Measurements from ENCODE around the gene MAP3K13. TPM values are rescaled to one million over a fixed set of nuclear protein-coding genes. Genes with fewer than 3 reads are reported as not detected.
"Not testable (repeated sequence)": the region's sequence is repeated elsewhere in the genome, so short reads cannot be mapped to it uniquely, and the experiment has no call there.

MAP3K13 gene
- total RNA-seq, 4 donors from 2014 or later, result 8.4 to 18.0 (median 13.6) TPM

DNA sequence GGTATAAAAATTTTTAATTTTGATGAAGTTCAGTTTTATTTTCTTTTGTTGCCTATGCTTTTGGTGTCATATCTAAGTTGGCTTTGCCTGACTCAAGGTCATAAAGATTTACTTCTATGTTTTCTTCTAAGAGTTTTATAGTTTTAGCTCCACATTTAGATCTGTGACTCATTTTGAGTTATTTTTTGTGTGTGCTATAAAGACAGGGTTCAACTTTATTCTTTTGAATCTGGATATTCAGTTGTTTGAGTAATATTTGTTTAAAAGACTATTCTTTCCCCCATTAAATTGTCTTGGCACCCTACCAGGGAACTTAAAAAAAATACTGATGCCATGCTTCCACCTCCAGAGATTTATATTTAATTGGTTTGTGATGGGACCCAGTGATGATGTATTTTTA lies 4.0 kb downstream of the MAP3K13 start:
- H3K4me1 ChIP-seq, result peaks cover 0 to 24% (median 6%) of the 10 kb centered on the region in 4 donors
- TF ChIP-seq POLR2A (IDR thresholded peaks at IDR 0.05) (no peak), EP300 (IDR thresholded peaks at IDR 0.05) (no peak)
- TF ChIP-seq, protein P1, sequence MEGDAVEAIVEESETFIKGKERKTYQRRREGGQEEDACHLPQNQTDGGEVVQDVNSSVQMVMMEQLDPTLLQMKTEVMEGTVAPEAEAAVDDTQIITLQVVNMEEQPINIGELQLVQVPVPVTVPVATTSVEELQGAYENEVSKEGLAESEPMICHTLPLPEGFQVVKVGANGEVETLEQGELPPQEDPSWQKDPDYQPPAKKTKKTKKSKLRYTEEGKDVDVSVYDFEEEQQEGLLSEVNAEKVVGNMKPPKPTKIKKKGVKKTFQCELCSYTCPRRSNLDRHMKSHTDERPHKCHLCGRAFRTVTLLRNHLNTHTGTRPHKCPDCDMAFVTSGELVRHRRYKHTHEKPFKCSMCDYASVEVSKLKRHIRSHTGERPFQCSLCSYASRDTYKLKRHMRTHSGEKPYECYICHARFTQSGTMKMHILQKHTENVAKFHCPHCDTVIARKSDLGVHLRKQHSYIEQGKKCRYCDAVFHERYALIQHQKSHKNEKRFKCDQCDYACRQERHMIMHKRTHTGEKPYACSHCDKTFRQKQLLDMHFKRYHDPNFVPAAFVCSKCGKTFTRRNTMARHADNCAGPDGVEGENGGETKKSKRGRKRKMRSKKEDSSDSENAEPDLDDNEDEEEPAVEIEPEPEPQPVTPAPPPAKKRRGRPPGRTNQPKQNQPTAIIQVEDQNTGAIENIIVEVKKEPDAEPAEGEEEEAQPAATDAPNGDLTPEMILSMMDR (IDR thresholded peaks at IDR 0.05), result no peak
- H3K36me3 ChIP-seq, result no peaks in the 10 kb centered on the region

DNA sequence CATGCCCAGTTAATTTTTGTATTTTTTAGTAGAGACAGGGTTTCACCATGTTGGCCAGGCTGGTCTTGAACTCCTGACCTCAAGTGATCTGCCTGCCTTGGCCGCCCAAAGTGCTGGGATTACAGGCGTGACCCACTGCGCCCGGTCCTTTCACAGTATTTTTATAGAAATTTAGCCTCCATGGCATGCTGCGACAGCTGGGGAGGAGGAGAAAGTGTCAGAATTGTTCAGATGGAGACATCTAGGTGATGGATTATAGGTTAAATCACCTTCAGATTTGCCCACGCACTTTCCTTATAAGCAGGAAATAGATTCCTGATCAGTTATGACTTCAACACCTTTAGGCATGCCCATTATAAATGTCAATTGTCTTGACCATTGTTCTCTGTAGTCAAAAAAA lies 7.4 kb downstream of the MAP3K13 start:
- DNase-seq (ENCODE audit: low spot score in 2 of 2); H3K4me1 ChIP-seq; H3K9me3 ChIP-seq; H3K36me3 ChIP-seq; H3K27me3 ChIP-seq; H3K4me3 ChIP-seq; H3K27ac ChIP-seq: not testable (repeated sequence)
- 76 to 87% methylated on average over 6 of the region's 6 CpGs for WGBS, 2 donors

More for the DNA sequence above, 4.0 kb downstream of the MAP3K13 start:
- no peak overlapping the region for H3K4me3 ChIP-seq
- H3K9me3 ChIP-seq, result no peaks in the 10 kb centered on the region
- no peaks in the 10 kb centered on the region for H3K27me3 ChIP-seq
- DNase-seq (ENCODE audit: low spot score in 2 of 2), result no peak
- no peak overlapping the region for H3K27ac ChIP-seq

DNA sequence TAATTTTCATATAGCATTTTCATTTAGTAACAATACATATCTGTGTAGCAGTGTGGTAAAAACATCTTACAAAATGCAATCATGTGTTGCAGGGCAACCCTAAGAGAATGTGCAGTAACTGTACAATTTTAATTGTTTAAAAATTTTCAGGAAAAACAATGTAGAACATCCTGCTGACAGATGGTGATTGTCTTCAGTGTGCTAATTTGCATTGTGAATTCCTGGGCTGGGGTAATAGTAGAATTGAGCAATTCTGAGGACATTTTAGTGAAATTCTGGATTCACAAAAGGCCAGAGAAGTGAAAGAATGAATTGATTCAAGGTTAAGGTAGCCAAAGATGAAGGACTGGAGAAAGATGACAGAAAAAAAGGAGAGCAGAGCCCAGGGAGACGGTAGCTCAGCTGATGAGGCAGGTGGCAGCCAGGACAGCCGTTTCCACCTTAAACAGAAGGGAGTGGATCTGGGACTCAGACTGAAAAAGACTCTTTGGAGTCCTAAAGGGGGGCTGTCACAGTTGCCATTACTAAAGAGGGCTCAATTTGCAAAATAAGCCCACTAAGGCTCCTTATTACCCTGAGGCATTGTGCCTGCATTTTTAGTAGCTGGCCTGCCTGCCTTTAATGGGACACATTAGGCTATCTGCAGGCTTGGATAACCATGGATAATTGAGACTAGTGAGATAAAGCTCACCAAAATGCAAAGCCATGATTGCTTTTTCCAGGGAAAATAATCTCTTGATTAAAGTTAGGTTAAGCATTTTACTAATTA lies 8.6 kb downstream of the MAP3K13 start:
- WGBS, 2 donors, result 38 to 53% methylated on average over 1 to 2 of the region's 2 CpGs
- TF ChIP-seq EP300 (IDR thresholded peaks at IDR 0.05) (no peak), POLR2A (IDR thresholded peaks at IDR 0.05) (no peak)
- TF ChIP-seq, protein P1 (IDR thresholded peaks at IDR 0.05), result no peak
- no peaks in the 10 kb centered on the region for H3K9me3 ChIP-seq

DNA sequence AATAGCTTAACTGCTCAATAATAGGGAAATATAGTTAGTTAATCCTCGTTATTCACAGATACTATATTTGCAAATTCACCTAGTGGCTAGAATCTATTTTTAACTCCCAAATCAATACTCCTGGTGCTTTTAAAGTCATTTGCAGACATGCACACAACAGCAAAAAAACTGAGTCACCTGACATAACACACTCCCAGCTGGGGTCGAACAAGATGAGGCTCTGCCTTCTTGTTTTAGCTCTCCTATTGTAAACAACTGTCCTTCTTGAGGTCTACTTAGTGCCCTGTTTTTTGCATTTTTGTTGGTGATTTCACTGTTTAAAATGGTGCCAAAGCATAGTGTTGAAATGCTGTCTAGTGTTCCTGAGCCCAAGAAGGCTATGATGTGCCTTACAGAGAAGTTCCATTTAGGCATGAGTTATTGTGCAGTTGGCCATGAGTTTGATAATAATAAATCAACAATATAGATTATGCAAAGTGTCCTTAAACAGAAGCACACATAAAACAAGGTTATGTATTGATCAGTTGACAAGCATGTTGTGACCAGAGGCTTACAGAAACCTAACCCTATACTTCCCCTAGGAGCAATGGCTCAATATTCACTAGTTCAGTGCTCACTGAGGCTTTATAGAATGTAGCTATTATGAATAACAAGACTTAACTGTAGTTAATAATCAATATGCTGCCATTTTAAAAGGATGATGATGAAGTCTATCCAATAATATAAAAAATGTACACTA lies 18.6 kb downstream of the MAP3K13 start:
- H3K4me1 ChIP-seq, result no peaks in the 10 kb centered on the region
- no peak overlapping the region for H3K27ac ChIP-seq
- 73 to 75% methylated on average over 2 of the region's 2 CpGs for WGBS, 2 donors
- H3K27me3 ChIP-seq, result no peaks in the 10 kb centered on the region
- no peaks in the 10 kb centered on the region for H3K9me3 ChIP-seq
- no peak overlapping the region for H3K4me3 ChIP-seq
- no peak for DNase-seq (ENCODE audit: low spot score in 2 of 2)
- TF ChIP-seq, protein P1 (IDR thresholded peaks at IDR 0.05), result no peak
- TF ChIP-seq POLR2A (IDR thresholded peaks at IDR 0.05) (no peak), EP300 (IDR thresholded peaks at IDR 0.05) (no peak)
- H3K36me3 ChIP-seq, result no peaks in the 10 kb centered on the region

More for the DNA sequence above, 8.6 kb downstream of the MAP3K13 start:
- Histone ChIP-seq H3K27ac (no peak overlapping the region), H3K27me3 (no peaks in the 10 kb centered on the region), H3K4me1 (no peaks in the 10 kb centered on the region), H3K36me3 (no peaks in the 10 kb centered on the region), H3K4me3 (no peak overlapping the region)
- no peak for DNase-seq (ENCODE audit: low spot score in 2 of 2)

DNA sequence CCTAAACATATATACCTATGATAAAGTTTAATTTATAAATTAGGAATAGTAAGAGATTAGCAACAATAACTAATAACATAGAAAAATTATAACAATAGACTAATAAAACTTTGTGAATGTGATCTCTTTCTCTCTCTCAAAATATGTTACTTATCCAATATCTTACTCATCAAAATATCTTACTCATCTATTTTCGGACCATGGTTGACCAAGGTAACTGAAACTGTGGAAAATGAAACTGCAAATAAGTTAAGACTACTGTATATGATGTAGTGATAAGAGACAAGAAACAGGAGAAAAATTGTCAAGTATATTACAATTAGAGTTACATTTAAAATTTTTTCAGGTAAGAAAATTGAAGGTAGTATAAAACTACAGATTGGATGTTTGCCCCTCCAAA lies 19.2 kb downstream of the MAP3K13 start:
- WGBS, 2 donors, result 97 to 100% methylated on average over 1 of the region's 1 CpG
- no peaks in the 10 kb centered on the region for H3K9me3 ChIP-seq
- DNase-seq (ENCODE audit: low spot score in 2 of 2), result no peak

DNA sequence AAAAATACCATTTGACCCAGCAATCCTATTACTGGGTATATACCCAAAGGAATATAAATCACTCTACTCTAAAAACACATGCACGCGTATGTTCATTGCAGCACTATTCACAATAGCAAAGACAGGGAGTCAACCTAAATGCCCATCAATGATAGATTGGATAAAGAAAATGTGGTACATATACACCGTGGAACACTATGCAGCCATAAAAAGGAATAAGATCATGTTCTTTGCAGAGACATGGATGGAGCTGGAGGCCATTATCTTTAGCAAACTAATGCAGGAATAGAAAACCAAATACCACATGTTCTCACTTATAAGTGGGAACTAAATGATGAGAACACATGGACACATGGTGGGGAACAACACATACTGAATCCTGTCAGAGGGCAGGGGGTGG lies 23.6 kb downstream of the MAP3K13 start:
- H3K27me3 ChIP-seq; H3K4me3 ChIP-seq; H3K4me1 ChIP-seq; H3K9me3 ChIP-seq; H3K27ac ChIP-seq; H3K36me3 ChIP-seq; DNase-seq (ENCODE audit: low spot score in 2 of 2): not testable (repeated sequence)
- 97 to 99% methylated on average over 3 of the region's 3 CpGs for WGBS, 2 donors

More for the DNA sequence above, 19.2 kb downstream of the MAP3K13 start:
- Histone ChIP-seq H3K4me1 (no peaks in the 10 kb centered on the region), H3K36me3 (no peaks in the 10 kb centered on the region), H3K4me3 (no peak overlapping the region), H3K27me3 (no peaks in the 10 kb centered on the region), H3K27ac (no peak overlapping the region)
- TF ChIP-seq EP300 (IDR thresholded peaks at IDR 0.05) (no peak), POLR2A (IDR thresholded peaks at IDR 0.05) (no peak)
- TF ChIP-seq, protein P1 (IDR thresholded peaks at IDR 0.05), result no peak
